CD4-positive, CD25-positive, alpha-beta regulatory T cell (primary cell): Measurements from ENCODE around the gene FAM177A1. TPM values are rescaled to one million over a fixed set of nuclear protein-coding genes. Genes with fewer than 3 reads are reported as not detected.
"Not testable (repeated sequence)": the region's sequence is repeated elsewhere in the genome, so short reads cannot be mapped to it uniquely, and the experiment has no call there.

ENCODE experiments used
- ATAC-seq, 2 donors: fragments of 150-1000 bp; cut with Tn5 transposase; one replicate each; pipeline ENCODE4 v1.10.0; 2021; ENCODE audit warnings: low read depth in 2 of 2, moderate number of reproducible peaks in 2 of 2, moderate library complexity in 1 of 2
- DNase-seq, 3 donors: peaks; one replicate each; pipeline versions ENCODE4 v3.0.0 to v3.0.0-alpha.2; 2012 to 2022; ENCODE audit warnings: mixed read lengths in 1 of 3
- H3K27ac ChIP-seq: one replicate; pipeline ENCODE4 v1.7.0; 2013; ENCODE audit warnings: mild to moderate bottlenecking, low read length; ENCODE audit not compliant: insufficient read depth, poor library complexity, severe bottlenecking
- H3K27me3 ChIP-seq: one replicate; pipeline ENCODE4 v1.7.0; 2013; ENCODE audit warnings: low read length; ENCODE audit not compliant: control insufficient read depth, insufficient read depth
- H3K36me3 ChIP-seq: one replicate; pipeline ENCODE4 v1.7.0; 2013; ENCODE audit warnings: mild to moderate bottlenecking, low read length, moderate library complexity; ENCODE audit not compliant: control insufficient read depth, insufficient read depth
- H3K4me1 ChIP-seq: 2 replicates; pipeline ENCODE4 v1.7.0; 2013; ENCODE audit warnings: mild to moderate bottlenecking, low read length; ENCODE audit not compliant: insufficient read depth, control insufficient read depth, poor library complexity, severe bottlenecking
- H3K4me3 ChIP-seq: one replicate; pipeline ENCODE4 v1.7.0; 2013; ENCODE audit warnings: low read depth, mild to moderate bottlenecking, low read length, moderate library complexity
- H3K9me3 ChIP-seq, 2 experiments: 1 replicate in 1 of 2; 2 replicates in 1 of 2; pipeline ENCODE4 v1.7.0; 2013; ENCODE audit warnings: low read length in 2 of 2, mild to moderate bottlenecking in 1 of 2, moderate library complexity in 1 of 2; ENCODE audit not compliant: control insufficient read depth in 2 of 2
- H3K27ac Mint-ChIP-seq, 3 donors: one replicate each; pipeline ENCODE4 v1.8.0; 2020 to 2022; ENCODE audit warnings: mild to moderate bottlenecking in 3 of 3, mixed read lengths in 3 of 3, moderate library complexity in 2 of 3
- H3K27me3 Mint-ChIP-seq: one replicate; pipeline ENCODE4 v1.8.0; 2022; ENCODE audit warnings: mild to moderate bottlenecking, mixed read lengths
- H3K36me3 Mint-ChIP-seq: one replicate; pipeline ENCODE4 v1.8.0; 2020; ENCODE audit warnings: mixed read lengths
- H3K4me1 Mint-ChIP-seq, 4 donors: one replicate each; pipeline ENCODE4 v1.8.0; 2020 to 2022; ENCODE audit warnings: mixed read lengths in 4 of 4, mild to moderate bottlenecking in 1 of 4
- H3K4me3 Mint-ChIP-seq, 4 donors: one replicate each; pipeline ENCODE4 v1.8.0; 2020 to 2022; ENCODE audit warnings: mild to moderate bottlenecking in 4 of 4, mixed read lengths in 4 of 4, moderate library complexity in 3 of 4
- H3K9me3 Mint-ChIP-seq, 7 donors: one replicate each; pipeline ENCODE4 v1.8.0; 2020 to 2022; ENCODE audit warnings: mixed read lengths in 7 of 7, mild to moderate bottlenecking in 3 of 7, moderate library complexity in 2 of 7
- polyA plus RNA-seq, 4 donors: library from polyadenylated mRNA; unstranded; fragments of 300-500 nt; fragmentation: Illumina TruSeq; gene quantifications; one replicate each; pipeline ENCODE4 v1.2.3, GENCODE V29; 2021
- total RNA-seq: library from RNA; stranded (reverse); gene quantifications from one replicate; pipeline ENCODE4 v1.2.3, GENCODE V29; 2022

FAM177A1 gene
- total and polyA plus RNA-seq, 5 donors from 2014 or later: 51.5 to 152 (median 62.3) TPM

DNA sequence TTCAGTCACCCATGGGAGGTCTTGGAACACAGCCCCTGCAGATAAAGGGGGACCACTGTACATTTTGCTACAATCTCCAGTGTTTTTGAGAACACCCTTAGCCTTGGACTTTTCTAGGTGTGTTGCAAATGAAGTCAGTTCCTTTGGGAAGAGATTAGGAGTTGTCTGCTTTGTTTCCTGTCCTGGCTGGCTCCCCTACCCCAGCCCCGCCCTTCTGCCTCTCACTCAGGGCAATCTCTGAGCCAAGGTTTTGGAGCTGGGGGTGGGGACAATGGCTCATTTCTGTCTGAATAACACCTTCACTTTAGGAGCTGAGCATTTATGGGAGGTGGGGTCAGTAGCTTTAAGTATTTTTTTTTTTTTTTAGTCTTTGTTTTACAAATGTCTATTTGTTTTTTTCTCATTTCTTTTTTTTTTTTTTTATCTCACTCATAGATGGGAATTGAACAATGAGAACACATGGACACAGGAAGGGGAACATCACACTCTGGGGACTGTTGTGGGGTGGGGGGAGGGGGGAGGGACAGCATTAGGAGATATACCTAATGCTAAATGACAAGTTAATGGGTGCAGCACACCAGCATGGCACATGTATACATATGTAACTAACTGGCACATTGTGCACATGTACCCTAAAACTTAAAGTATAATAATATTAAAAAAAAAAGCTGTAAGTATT, 15.2 kb downstream of the FAM177A1 start:
- Mint-ChIP-seq H3K4me1 (peaks cover 14 to 19% (median 16%) of the 10 kb centered on the region in 4 donors), H3K36me3 (peaks cover 34% of the 10 kb centered on the region)
- H3K4me1 ChIP-seq, H3K27me3 Mint-ChIP-seq, ATAC-seq, DNase-seq, H3K9me3 ChIP-seq, H3K4me3 Mint-ChIP-seq, H3K27me3 ChIP-seq, H3K27ac ChIP-seq, H3K4me3 ChIP-seq, H3K27ac Mint-ChIP-seq, H3K9me3 Mint-ChIP-seq: not testable (repeated sequence)
- peaks cover 45% of the 10 kb centered on the region for H3K36me3 ChIP-seq

DNA sequence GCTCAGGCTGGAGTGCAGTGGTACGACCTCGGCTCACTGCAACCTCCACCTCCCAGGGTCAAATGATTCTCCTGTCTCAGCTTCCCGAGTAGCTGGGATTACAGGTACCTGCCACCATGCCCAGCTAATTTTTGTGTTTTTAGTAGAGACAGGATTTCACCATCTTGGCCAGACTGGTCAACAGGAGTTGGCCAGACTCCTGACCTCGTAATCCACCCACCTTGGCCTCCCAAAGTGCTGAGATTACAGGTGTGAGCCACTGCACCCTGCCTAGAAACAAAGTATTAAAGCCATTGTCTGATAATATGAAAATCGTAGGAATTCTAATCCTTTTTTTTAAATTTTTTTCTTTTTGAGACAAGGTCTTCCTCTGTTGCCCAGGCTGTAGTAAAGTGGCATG, 19.7 kb downstream of the FAM177A1 start:
- H3K27ac Mint-ChIP-seq, H3K9me3 Mint-ChIP-seq, H3K4me3 ChIP-seq, H3K9me3 ChIP-seq, H3K4me1 Mint-ChIP-seq, H3K4me1 ChIP-seq, ATAC-seq, H3K27ac ChIP-seq, H3K4me3 Mint-ChIP-seq, DNase-seq, H3K27me3 Mint-ChIP-seq, H3K27me3 ChIP-seq: not testable (repeated sequence)
- peaks cover 23% of the 10 kb centered on the region for H3K36me3 ChIP-seq
- peaks cover 32% of the 10 kb centered on the region for H3K36me3 Mint-ChIP-seq

- Mint-ChIP-seq H3K4me1 (peaks cover 0 to 5% (median 0%) of the 10 kb centered on the region in 4 donors), H3K36me3 (peaks cover 31% of the 10 kb centered on the region), H3K9me3 (no peaks in the 10 kb centered on the region), H3K27me3 (no peaks in the 10 kb centered on the region), H3K27ac (no peak overlapping the region), H3K4me3 (no peak overlapping the region)
- DNase-seq: no peak
- no peak for ATAC-seq
- Histone ChIP-seq H3K36me3 (peaks cover 21% of the 10 kb centered on the region), H3K4me3 (no peak overlapping the region), H3K9me3 (no peaks in the 10 kb centered on the region), H3K4me1 (no peaks in the 10 kb centered on the region), H3K27ac (no peak overlapping the region), H3K27me3 (no peaks in the 10 kb centered on the region)
Measured at GRCh38 chr14:35068238-35069012, 22.4 kb downstream of the FAM177A1 start.

DNA sequence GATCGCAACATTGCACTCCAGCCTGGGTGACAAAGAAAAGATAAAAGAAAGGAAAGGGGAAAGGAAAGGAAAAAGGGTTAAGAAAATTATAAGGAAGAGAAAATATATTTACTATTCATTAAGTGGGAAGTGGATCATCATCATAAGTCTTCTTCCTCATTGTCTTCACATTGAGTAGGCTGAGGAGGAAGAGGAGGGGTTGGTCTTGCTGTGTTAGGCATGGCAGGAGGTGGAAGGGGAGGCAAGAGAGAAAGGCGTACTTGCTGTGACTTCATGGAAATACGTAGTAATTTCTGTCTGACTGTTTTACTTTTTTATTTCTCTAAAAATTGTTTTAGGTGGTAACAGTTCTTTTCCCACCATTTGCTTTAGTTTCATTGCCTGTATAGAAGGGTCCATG, 26.2 kb downstream of the FAM177A1 start:
- Histone ChIP-seq H3K36me3 (peaks cover 29% of the 10 kb centered on the region), H3K27ac (no peak overlapping the region), H3K4me3 (no peak overlapping the region), H3K27me3 (no peaks in the 10 kb centered on the region), H3K4me1 (no peaks in the 10 kb centered on the region), H3K9me3 (no peaks in the 10 kb centered on the region)
- DNase-seq (no peak), ATAC-seq (no peak)
- H3K4me1 Mint-ChIP-seq: peaks cover 0 to 5% (median 0%) of the 10 kb centered on the region in 4 donors
- H3K27ac Mint-ChIP-seq: no peak overlapping the region
- H3K27me3 Mint-ChIP-seq: no peaks in the 10 kb centered on the region
- no peak overlapping the region for H3K4me3 Mint-ChIP-seq
- H3K9me3 Mint-ChIP-seq: no peaks in the 10 kb centered on the region
- H3K36me3 Mint-ChIP-seq: peaks cover 42% of the 10 kb centered on the region

GRCh38 chr14:35073486-35073885, 27.4 kb downstream of the FAM177A1 start:
- Mint-ChIP-seq H3K9me3 (no peaks in the 10 kb centered on the region), H3K36me3 (peaks cover 34% of the 10 kb centered on the region), H3K27ac (no peak overlapping the region), H3K4me3 (no peak overlapping the region), H3K27me3 (no peaks in the 10 kb centered on the region), H3K4me1 (peaks cover 0 to 3% (median 0%) of the 10 kb centered on the region in 4 donors)
- no peaks in the 10 kb centered on the region for H3K27me3 ChIP-seq
- ATAC-seq (no peak), DNase-seq (no peak)
- peaks cover 28% of the 10 kb centered on the region for H3K36me3 ChIP-seq
- no peak overlapping the region for H3K4me3 ChIP-seq
- no peaks in the 10 kb centered on the region for H3K4me1 ChIP-seq
- H3K27ac ChIP-seq: no peak overlapping the region
- H3K9me3 ChIP-seq: no peaks in the 10 kb centered on the region

- no peaks in the 10 kb centered on the region for H3K27me3 ChIP-seq
- peaks cover 0 to 2% (median 0%) of the 10 kb centered on the region in 4 donors for H3K4me1 Mint-ChIP-seq
- no peaks in the 10 kb centered on the region for H3K27me3 Mint-ChIP-seq
- no peak overlapping the region for H3K27ac ChIP-seq
- no peak for ATAC-seq
- no peak overlapping the region for H3K4me3 ChIP-seq
- H3K36me3 ChIP-seq: peaks cover 57% of the 10 kb centered on the region
- no peak overlapping the region for H3K4me3 Mint-ChIP-seq
- H3K27ac Mint-ChIP-seq: peak overlapping the region in 1 of 3 donors; percentile 63
- no peak for DNase-seq
- H3K9me3 Mint-ChIP-seq: no peaks in the 10 kb centered on the region
- H3K4me1 ChIP-seq: no peaks in the 10 kb centered on the region
- no peaks in the 10 kb centered on the region for H3K9me3 ChIP-seq
- H3K36me3 Mint-ChIP-seq: peaks cover 32% of the 10 kb centered on the region
Measured at GRCh38 chr14:35078082-35078481, 32.0 kb downstream of the FAM177A1 start.

GRCh38 chr14:35079742-35080141, 33.7 kb downstream of the FAM177A1 start:
- Histone ChIP-seq H3K9me3 (no peaks in the 10 kb centered on the region), H3K4me1 (no peaks in the 10 kb centered on the region), H3K27ac (no peak overlapping the region), H3K4me3 (no peak overlapping the region), H3K36me3 (peaks cover 64% of the 10 kb centered on the region), H3K27me3 (no peaks in the 10 kb centered on the region)
- DNase-seq (no peak), ATAC-seq (no peak)
- no peak overlapping the region for H3K27ac Mint-ChIP-seq
- H3K4me1 Mint-ChIP-seq: peaks cover 0 to 2% (median 0%) of the 10 kb centered on the region in 4 donors
- H3K27me3 Mint-ChIP-seq: no peaks in the 10 kb centered on the region
- H3K4me3 Mint-ChIP-seq: no peak overlapping the region
- H3K9me3 Mint-ChIP-seq: no peaks in the 10 kb centered on the region
- H3K36me3 Mint-ChIP-seq: peaks cover 35% of the 10 kb centered on the region
